Measurements from ENCODE around the gene ITPRIPL1. TPM values are rescaled to one million over a fixed set of nuclear protein-coding genes. Genes with fewer than 3 reads are reported as not detected.

The ITPRIPL1 gene
- polyA plus RNA-seq, 1 donor (not counting 4 experiments of a cell fraction or from before 2014, with no cell fraction given): 0.58 TPM

GRCh38 chr2:96320326-96320725 lies 4.8 kb upstream of the ITPRIPL1 start:
- H3K27me3 ChIP-seq (ENCODE audit: control insufficient read depth, extremely low read depth, insufficient read depth, low read length): peaks cover 21% of the 10 kb centered on the region
- DNase-seq (ENCODE audit: low read depth, low spot score) (no peak), FAIRE-seq (no peak)
- H3K4me3 ChIP-seq (ENCODE audit: control insufficient read depth in 2 of 3, extremely low read depth in 1 of 3, insufficient read depth in 2 of 3, low read depth in 1 of 3, low read length in 3 of 3): no peak overlapping the region
- H2AFZ ChIP-seq (ENCODE audit: control insufficient read depth, low read length): no peak overlapping the region
- no peak overlapping the region for H3K27ac ChIP-seq (ENCODE audit: control insufficient read depth, insufficient read depth, low read length)
- dilution Hi-C loops (cut with MboI; ENCODE audit: extremely low pct_ligation_motif_present, low sequenced_read_pairs): no loop called here
- H4K20me1 ChIP-seq (ENCODE audit: control insufficient read depth, extremely low read depth, insufficient read depth, low read length): no peaks in the 10 kb centered on the region
- H3K4me2 ChIP-seq (ENCODE audit: control insufficient read depth, extremely low read depth, insufficient read depth, low read depth, low read length): no peak overlapping the region
- peaks cover 10% of the 10 kb centered on the region for H3K4me1 ChIP-seq (ENCODE audit: control insufficient read depth, extremely low read depth, insufficient read depth, low read length)
- H3K79me2 ChIP-seq (ENCODE audit: control insufficient read depth, insufficient read depth, low read length): no peaks in the 10 kb centered on the region
- no peaks in the 10 kb centered on the region for H3K9me3 ChIP-seq (ENCODE audit: control insufficient read depth, low read depth, low read length)
- H3K9ac ChIP-seq (ENCODE audit: control insufficient read depth, extremely low read depth, insufficient read depth, low read length): no peak overlapping the region
- no peaks in the 10 kb centered on the region for H3K9me1 ChIP-seq (ENCODE audit: control insufficient read depth, extremely low read depth, insufficient read depth, low read length)
- no peak for TF ChIP-seq CTCF (optimal IDR thresholded peaks at IDR 0.05 in 1 of 3, IDR thresholded peaks at IDR 0.05 in 1 of 3, conservative IDR thresholded peaks at IDR 0.05 in 1 of 3; ENCODE audit: extremely low read depth in 1 of 3, insufficient read depth in 2 of 3, low read length in 3 of 3)
- no peak for TF ChIP-seq EZH2 (IDR thresholded peaks at IDR 0.05; ENCODE audit: low read length)
- H3K36me3 ChIP-seq (ENCODE audit: control insufficient read depth in 2 of 2, extremely low read depth in 1 of 2, insufficient read depth in 2 of 2, low read length in 2 of 2): no peaks in the 10 kb centered on the region

GRCh38 chr2:96320728-96321622 lies 4.1 kb upstream of the ITPRIPL1 start:
- Histone ChIP-seq H3K27me3 (ENCODE audit: control insufficient read depth, extremely low read depth, insufficient read depth, low read length) (peaks cover 21% of the 10 kb centered on the region), H3K4me3 (ENCODE audit: control insufficient read depth in 2 of 3, extremely low read depth in 1 of 3, insufficient read depth in 2 of 3, low read depth in 1 of 3, low read length in 3 of 3) (peak overlapping the region; percentile 36 to 71 (median 64)), H3K9ac (ENCODE audit: control insufficient read depth, extremely low read depth, insufficient read depth, low read length) (peak overlapping the region; percentile 35), H3K9me3 (ENCODE audit: control insufficient read depth, low read depth, low read length) (no peaks in the 10 kb centered on the region), H4K20me1 (ENCODE audit: control insufficient read depth, extremely low read depth, insufficient read depth, low read length) (no peaks in the 10 kb centered on the region), H3K27ac (ENCODE audit: control insufficient read depth, insufficient read depth, low read length) (no peak overlapping the region), H3K79me2 (ENCODE audit: control insufficient read depth, insufficient read depth, low read length) (no peaks in the 10 kb centered on the region), H3K36me3 (ENCODE audit: control insufficient read depth in 2 of 2, extremely low read depth in 1 of 2, insufficient read depth in 2 of 2, low read length in 2 of 2) (no peaks in the 10 kb centered on the region), H3K9me1 (ENCODE audit: control insufficient read depth, extremely low read depth, insufficient read depth, low read length) (no peaks in the 10 kb centered on the region), H3K4me2 (ENCODE audit: control insufficient read depth, extremely low read depth, insufficient read depth, low read depth, low read length) (peak overlapping the region; percentile 91), H3K4me1 (ENCODE audit: control insufficient read depth, extremely low read depth, insufficient read depth, low read length) (peaks cover 16% of the 10 kb centered on the region), H2AFZ (ENCODE audit: control insufficient read depth, low read length) (peak overlapping the region; percentile 45)
- no peak for TF ChIP-seq EZH2 (IDR thresholded peaks at IDR 0.05; ENCODE audit: low read length)
- no peak for TF ChIP-seq CTCF (optimal IDR thresholded peaks at IDR 0.05 in 1 of 3, IDR thresholded peaks at IDR 0.05 in 1 of 3, conservative IDR thresholded peaks at IDR 0.05 in 1 of 3; ENCODE audit: extremely low read depth in 1 of 3, insufficient read depth in 2 of 3, low read length in 3 of 3)
- dilution Hi-C loops (cut with MboI; ENCODE audit: extremely low pct_ligation_motif_present, low sequenced_read_pairs): no loop called here
- DNase-seq (ENCODE audit: low read depth, low spot score) (no peak), FAIRE-seq (no peak)
